Measurements from ENCODE around the gene GLI3.

- TF ChIP-seq, protein P1, sequence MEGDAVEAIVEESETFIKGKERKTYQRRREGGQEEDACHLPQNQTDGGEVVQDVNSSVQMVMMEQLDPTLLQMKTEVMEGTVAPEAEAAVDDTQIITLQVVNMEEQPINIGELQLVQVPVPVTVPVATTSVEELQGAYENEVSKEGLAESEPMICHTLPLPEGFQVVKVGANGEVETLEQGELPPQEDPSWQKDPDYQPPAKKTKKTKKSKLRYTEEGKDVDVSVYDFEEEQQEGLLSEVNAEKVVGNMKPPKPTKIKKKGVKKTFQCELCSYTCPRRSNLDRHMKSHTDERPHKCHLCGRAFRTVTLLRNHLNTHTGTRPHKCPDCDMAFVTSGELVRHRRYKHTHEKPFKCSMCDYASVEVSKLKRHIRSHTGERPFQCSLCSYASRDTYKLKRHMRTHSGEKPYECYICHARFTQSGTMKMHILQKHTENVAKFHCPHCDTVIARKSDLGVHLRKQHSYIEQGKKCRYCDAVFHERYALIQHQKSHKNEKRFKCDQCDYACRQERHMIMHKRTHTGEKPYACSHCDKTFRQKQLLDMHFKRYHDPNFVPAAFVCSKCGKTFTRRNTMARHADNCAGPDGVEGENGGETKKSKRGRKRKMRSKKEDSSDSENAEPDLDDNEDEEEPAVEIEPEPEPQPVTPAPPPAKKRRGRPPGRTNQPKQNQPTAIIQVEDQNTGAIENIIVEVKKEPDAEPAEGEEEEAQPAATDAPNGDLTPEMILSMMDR (IDR thresholded peaks at IDR 0.05): no peak
- no peak for TF ChIP-seq POLR2AphosphoS5 (IDR thresholded peaks at IDR 0.05)
- TF ChIP-seq EP300 (IDR thresholded peaks at IDR 0.05): no peak
- TF ChIP-seq POLR2A (IDR thresholded peaks at IDR 0.05): no peak
Observed at GRCh38 chr7:42134276-42134876, 102.6 kb downstream of the GLI3 start.

Measured in stomach (tissue), 4 donors.